NB4 (cell line): ENCODE measurements around the gene C16orf46.

Source experiments
- DNase-seq: peaks from one replicate; pipeline ENCODE4 v3.0.0; 2010; ENCODE audit warnings: low read depth
- H3K4me3 ChIP-seq: one replicate; pipeline ENCODE4 v1.5.1; 2011; ENCODE audit warnings: mild to moderate bottlenecking, low read depth, low read length, moderate library complexity
- CTCF ChIP-seq: IDR thresholded peaks from one replicate; pipeline ENCODE4 v1.5.1; 2012; ENCODE audit warnings: low read depth, low read length
- MAX ChIP-seq: IDR thresholded peaks from 2 replicates; pipeline ENCODE4 v1.6.1; 2011; ENCODE audit warnings: low read depth, low read length
- MYC ChIP-seq: IDR thresholded peaks from 2 replicates; pipeline ENCODE4 v1.6.1; 2011; ENCODE audit warnings: low read depth, low read length
- POLR2A ChIP-seq: IDR thresholded peaks from 2 replicates; pipeline ENCODE4 v1.6.1; 2011; ENCODE audit warnings: mild to moderate bottlenecking; ENCODE audit not compliant: insufficient read length; ENCODE audit errors: extremely low read depth

The C16orf46 gene

GRCh38 chr16:81029930-81030604 is 47.0 kb downstream of the C16orf46 start:
- H3K4me3 ChIP-seq = no peak overlapping the region
- TF ChIP-seq MAX (no peak), CTCF (no peak), POLR2A (no peak), MYC (no peak)
- DNase-seq = no peak

- no peak for DNase-seq
- no peak overlapping the region for H3K4me3 ChIP-seq
- no peak for TF ChIP-seq MYC
- TF ChIP-seq POLR2A = no peak
- no peak for TF ChIP-seq CTCF
- no peak for TF ChIP-seq MAX
Measured at GRCh38 chr16:81026429-81026828, 50.6 kb downstream of the C16orf46 start.

GRCh38 chr16:81018496-81018895 is 58.5 kb downstream of the C16orf46 start:
- H3K4me3 ChIP-seq = no peak overlapping the region
- TF ChIP-seq MYC (no peak), POLR2A (no peak), MAX (no peak), CTCF (no peak)
- DNase-seq = no peak

GRCh38 chr16:81014672-81015071 is 62.4 kb downstream of the C16orf46 start:
- TF ChIP-seq MAX (no peak), MYC (no peak), POLR2A (no peak), CTCF (no peak)
- H3K4me3 ChIP-seq = no peak overlapping the region
- DNase-seq = no peak

- no peak for TF ChIP-seq MYC
- no peak for DNase-seq
- no peak overlapping the region for H3K4me3 ChIP-seq
Measured at GRCh38 chr16:81012974-81013373, 64.1 kb downstream of the C16orf46 start.
